Ascending aorta (tissue), 2 donors: ENCODE measurements around the gene USF1. TPM values are rescaled to one million over a fixed set of nuclear protein-coding genes. Genes with fewer than 3 reads are reported as not detected.

Source experiments
- DNase-seq, 2 donors: peaks; one replicate each; pipeline ENCODE4 v3.0.0-alpha.2; 2019; ENCODE audit warnings: low spot score in 2 of 2
- H3K27ac ChIP-seq, 2 donors: fragments of 200-600 bp; sonication (generic); one replicate each; pipeline ENCODE4 v1.5.1; 2016 to 2017; ENCODE audit warnings: mild to moderate bottlenecking in 1 of 2
- H3K27me3 ChIP-seq: fragments of 200-600 bp; sonication (generic); one replicate; pipeline ENCODE4 v1.5.1; 2017
- H3K36me3 ChIP-seq, 2 donors: fragments of 200-600 bp; sonication (generic); one replicate each; pipeline ENCODE4 v1.5.1; 2016
- H3K4me1 ChIP-seq, 2 donors: fragments of 200-600 bp; sonication (generic); one replicate each; pipeline ENCODE4 v1.5.1; 2016 to 2017; ENCODE audit warnings: mild to moderate bottlenecking in 1 of 2
- H3K4me3 ChIP-seq, 2 donors: fragments of 200-600 bp; sonication (generic); one replicate each; pipeline ENCODE4 v1.5.1; 2016 to 2017; ENCODE audit warnings: mild to moderate bottlenecking in 1 of 2
- H3K9me3 ChIP-seq, 2 donors: fragments of 200-600 bp; sonication (generic); one replicate each; pipeline ENCODE4 v1.5.1; 2016
- CTCF ChIP-seq, 3 experiments: fragments of 200-600 bp in 2 of 3; fragments of 450-650 bp in 1 of 3; sonication (generic) in 2 of 3; IDR thresholded peaks; one replicate each; pipeline ENCODE4 v1.5.1; 2016 to 2019; ENCODE audit warnings: antibody characterized with exemption in 3 of 3, mild to moderate bottlenecking in 1 of 3, moderate library complexity in 1 of 3
- intact Hi-C: fragments of 100-400 bp; cut with DNase I; formaldehyde crosslinking; loops from one replicate; pipeline ENCODE4 v1.15.1; 2023
- total RNA-seq: library from RNA; depleted of rRNA; stranded (reverse); fragments of >200 nt; gene quantifications from one replicate; pipeline ENCODE4 v1.1.0, GENCODE V29; 2016

USF1 gene
- total RNA-seq, 1 donor from 2014 or later: 68.5 TPM

- Histone ChIP-seq H3K4me3 (no peak overlapping the region), H3K4me1 (no peaks in the 10 kb centered on the region), H3K27me3 (no peaks in the 10 kb centered on the region), H3K9me3 (no peaks in the 10 kb centered on the region), H3K27ac (no peak overlapping the region), H3K36me3 (no peaks in the 10 kb centered on the region)
- no peak for DNase-seq
- intact Hi-C loops: no loop called here
- no peak for TF ChIP-seq CTCF (IDR thresholded peaks at IDR 0.05)
Observed at GRCh38 chr1:161082483-161082882, 36.7 kb upstream of the USF1 start.

- TF ChIP-seq CTCF (IDR thresholded peaks at IDR 0.05): no peak
- Histone ChIP-seq H3K27ac (no peak overlapping the region), H3K27me3 (no peaks in the 10 kb centered on the region), H3K4me1 (no peaks in the 10 kb centered on the region), H3K4me3 (no peak overlapping the region), H3K36me3 (no peaks in the 10 kb centered on the region), H3K9me3 (no peaks in the 10 kb centered on the region)
- no peak for DNase-seq
- intact Hi-C loops: no loop called here
Observed at GRCh38 chr1:161081519-161081918, 35.7 kb upstream of the USF1 start.

- Histone ChIP-seq H3K4me1 (no peaks in the 10 kb centered on the region), H3K27me3 (no peaks in the 10 kb centered on the region), H3K27ac (no peak overlapping the region), H3K9me3 (no peaks in the 10 kb centered on the region), H3K4me3 (no peak overlapping the region), H3K36me3 (no peaks in the 10 kb centered on the region)
- DNase-seq: no peak
- intact Hi-C loops: no loop called here
- TF ChIP-seq CTCF (IDR thresholded peaks at IDR 0.05): no peak
Observed at GRCh38 chr1:161080441-161081405, 34.9 kb upstream of the USF1 start.

GRCh38 chr1:161079436-161080110 is 33.8 kb upstream of the USF1 start:
- H3K36me3 ChIP-seq: no peaks in the 10 kb centered on the region
- no peak overlapping the region for H3K27ac ChIP-seq
- no peaks in the 10 kb centered on the region for H3K27me3 ChIP-seq
- no peak for DNase-seq
- no peak overlapping the region for H3K4me3 ChIP-seq
- H3K9me3 ChIP-seq: no peaks in the 10 kb centered on the region
- H3K4me1 ChIP-seq: no peaks in the 10 kb centered on the region
- intact Hi-C loops: no loop called here
- no peak for TF ChIP-seq CTCF (IDR thresholded peaks at IDR 0.05)

- TF ChIP-seq CTCF (IDR thresholded peaks at IDR 0.05): no peak
- no peak overlapping the region for H3K27ac ChIP-seq
- no peaks in the 10 kb centered on the region for H3K36me3 ChIP-seq
- no peaks in the 10 kb centered on the region for H3K4me1 ChIP-seq
- no peak overlapping the region for H3K4me3 ChIP-seq
- H3K9me3 ChIP-seq: no peaks in the 10 kb centered on the region
- intact Hi-C loops: no loop called here
- no peaks in the 10 kb centered on the region for H3K27me3 ChIP-seq
- DNase-seq: no peak
Observed at GRCh38 chr1:161077426-161077825, 31.6 kb upstream of the USF1 start.
